GM18867 (cell line): ENCODE measurements around the gene FBXW7.

ENCODE experiments used
- ATAC-seq: cut with Tn5 transposase; IDR thresholded peaks from one replicate; pipeline ENCODE4 v1.9.1; 2021; ENCODE audit warnings: mild to moderate bottlenecking, moderate library complexity; ENCODE audit not compliant: unreplicated experiment

FBXW7 gene

DNA sequence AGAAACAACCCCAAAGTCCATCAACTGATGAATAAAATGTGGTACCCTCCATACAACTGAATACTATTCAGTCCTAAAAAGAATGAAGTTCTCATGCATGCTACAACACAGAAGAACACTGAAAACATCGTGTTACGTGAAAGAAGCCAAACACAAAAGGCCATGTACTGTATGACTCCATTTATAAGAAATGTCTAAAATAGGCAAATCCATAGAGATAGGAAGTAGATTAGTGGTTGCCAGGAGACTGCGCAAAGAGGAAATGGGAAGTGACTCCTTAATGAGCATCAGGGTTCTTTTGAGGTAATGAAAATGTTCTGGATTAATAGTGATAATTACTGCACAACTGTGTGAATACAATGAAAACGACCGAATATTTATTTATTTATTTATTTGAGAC lies 23.4 kb downstream of the FBXW7 start:
- ATAC-seq: no peak

DNA sequence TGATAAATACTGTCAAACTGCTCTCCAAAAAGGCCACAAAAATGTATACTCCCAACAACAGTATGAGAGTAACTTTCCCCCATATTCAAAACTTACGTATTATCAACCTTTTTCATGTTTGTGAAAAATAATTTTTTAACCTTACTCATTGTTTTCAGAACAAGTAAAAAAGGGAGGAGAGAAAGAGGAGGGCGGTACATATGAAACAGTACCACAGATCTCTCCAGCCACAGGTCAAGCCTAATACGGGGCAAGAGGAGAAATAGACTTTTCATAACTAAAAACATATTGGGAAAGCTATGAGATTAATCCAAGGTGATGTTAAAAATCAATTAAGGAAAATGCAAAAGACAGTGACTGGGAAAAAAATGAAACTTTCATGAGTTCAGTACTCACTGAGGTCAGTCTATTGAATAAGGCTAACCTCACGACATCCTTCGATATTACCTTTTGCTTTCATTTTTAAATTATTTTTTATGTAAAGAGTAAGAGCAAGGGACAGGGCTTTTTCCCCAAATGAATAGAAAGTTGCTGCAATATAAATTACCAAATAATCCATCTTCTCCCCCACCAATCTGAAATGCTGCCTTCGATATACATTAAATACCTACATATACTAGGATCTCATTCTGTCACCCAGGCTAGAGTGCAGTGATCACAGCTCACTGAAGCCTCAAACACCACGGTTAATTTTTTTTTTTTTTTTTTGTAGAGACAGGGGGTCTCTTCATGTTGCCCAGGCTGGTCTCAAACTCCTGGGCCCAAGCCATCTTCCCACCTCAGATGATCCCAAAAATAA lies 25.3 kb downstream of the FBXW7 start:
- peak; percentile 55 for ATAC-seq

DNA sequence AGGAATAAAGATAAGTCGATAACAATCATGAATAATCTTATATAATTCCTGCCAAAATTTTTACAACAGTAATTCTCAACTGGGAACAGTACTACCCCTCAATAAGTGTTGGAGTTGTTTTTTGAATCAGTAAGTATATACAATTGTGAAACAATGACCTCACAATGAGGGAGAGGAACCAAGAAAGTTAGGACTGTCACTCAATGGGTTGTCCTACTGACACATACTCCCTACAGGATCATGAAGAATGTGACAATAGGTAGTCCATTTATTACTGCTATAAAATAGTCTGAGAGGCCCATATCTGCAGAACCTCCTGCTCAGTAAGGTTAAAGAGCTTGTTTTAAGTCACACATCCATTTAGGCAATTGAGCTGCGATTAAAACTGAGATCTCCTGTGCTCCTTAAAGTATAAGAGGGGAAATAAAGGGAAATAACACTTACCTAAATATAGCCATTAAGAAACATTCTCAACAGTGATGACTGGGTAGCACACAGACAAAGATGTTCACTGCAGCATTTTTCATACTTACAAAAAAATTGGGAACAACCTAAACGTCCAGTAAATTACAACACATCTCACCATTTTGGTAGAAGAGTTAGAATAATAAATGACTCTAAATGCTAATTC lies 26.2 kb downstream of the FBXW7 start:
- no peak for ATAC-seq

DNA sequence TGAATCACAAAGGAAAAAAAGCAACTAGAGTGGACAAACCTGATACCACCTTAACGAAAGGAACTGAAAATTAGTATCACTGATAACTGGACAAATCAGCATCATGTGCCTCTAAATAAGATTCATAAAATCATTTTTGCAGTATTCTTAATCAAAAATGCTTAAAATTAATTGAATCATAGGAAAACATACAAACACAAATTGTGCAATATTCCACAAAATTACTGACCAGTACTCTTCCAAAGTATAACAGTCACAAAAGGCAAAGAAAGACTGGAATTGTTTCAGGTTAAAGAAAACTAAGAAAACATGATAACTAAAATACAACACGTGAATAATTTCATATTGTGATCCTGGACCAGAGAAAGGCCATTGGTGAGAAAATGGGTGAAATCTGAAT lies 27.1 kb downstream of the FBXW7 start:
- no peak for ATAC-seq

DNA sequence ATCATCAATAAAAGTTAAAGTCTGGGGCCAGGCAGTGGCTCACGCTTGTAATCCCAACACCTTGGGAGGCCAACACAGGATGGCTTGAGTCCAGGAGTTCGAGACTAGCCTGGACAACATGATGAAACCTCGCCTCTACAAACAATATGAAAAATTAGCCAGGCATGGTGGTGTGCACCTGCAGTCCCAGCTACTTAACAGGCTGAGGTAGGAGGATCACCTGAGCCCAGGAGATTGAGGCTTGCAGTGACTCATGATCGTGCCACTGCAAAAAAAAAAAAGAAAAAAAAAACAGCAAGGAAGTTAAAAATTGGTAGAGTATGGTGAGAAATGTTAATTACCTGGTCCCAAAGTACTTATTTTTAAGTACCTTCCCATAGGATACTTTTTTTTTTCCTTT lies 27.5 kb downstream of the FBXW7 start:
- ATAC-seq: no peak

DNA sequence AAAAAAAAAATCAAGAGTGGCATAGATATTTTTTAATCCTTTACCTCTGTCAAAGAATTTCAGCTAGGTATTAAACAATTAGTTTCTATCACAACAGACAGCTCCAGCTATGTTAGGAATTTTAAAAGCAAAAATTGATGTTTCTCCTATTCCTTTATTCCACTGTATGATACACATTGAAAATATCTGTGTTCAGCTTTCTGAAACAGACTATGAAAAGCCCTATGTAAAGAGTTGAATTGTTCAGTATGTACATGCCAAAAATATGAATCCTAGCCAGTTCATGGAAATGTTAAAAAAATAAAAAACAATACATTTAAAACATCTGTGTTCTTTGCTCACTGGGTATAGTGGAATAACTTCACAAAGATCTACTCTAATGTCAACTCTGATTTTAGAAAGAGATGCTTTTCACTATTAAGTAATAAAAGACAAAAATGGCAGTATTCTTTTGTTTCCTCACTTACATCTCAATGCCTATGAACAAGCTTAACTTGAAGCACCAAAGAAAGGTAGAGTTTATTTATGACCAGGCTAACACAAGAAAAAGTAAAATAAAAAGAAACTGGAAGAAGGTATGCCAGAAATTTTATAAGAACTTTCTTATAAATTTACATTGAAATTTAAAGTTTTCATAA lies 32.1 kb downstream of the FBXW7 start:
- ATAC-seq: no peak

DNA sequence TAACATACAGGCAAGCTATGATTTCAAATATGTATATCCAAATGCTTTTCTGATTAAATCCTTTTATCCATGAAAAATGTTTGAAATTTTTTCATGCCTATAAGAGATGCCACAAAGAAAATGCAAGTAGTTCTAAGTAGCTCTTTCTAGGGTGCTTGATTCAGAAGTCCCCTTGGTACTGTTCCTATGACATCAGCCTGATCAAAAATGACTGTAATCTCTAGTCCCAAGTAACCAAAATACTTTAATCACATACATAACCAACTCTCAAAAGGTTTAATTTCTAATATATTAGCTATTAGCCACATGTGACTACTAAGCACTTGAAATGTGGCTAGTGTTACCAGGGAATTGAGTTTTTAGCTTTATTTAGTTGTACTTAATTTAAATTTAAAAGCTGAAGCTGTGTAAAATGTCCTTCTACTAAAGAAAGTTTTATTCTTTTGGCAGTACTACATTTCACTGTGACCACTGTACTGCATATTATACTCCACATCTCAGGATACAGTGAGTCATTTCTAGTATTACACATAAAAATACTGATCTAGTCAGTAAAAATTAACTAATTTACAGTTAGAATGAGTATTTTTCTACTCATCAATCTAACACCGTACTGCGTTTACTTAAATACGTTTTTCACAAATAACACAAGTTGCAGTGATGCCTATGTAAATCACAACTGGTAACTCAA lies 33.9 kb downstream of the FBXW7 start:
- no peak for ATAC-seq

DNA sequence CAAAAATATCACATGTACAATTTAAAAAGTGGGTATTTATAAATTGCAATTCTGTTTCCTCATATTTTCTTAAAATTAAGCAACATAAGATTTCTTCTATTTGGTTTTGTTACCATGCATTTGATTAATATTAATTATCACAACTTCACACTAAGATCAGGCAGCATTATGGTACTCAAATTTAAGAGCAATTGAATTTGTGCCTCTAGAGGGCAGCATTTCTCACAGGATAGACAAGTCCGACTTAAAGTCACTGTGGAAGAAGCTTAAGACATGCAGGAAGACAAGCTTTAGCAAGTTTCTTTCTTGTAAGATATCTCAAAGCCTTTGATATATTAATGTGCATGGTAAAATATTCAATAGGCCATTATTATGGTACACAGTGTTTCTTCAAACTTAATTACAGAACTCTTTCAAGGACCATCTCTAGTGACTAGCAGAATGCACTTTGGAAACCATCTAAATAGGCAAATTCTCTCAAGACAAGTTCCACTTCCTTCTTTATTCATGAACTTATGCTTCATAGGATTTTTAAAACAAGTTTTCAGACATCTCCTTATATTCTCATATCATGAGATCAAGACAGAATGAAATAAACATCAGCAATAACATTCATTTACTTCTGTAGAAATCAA lies 35.0 kb downstream of the FBXW7 start:
- peak; percentile 57 for ATAC-seq

DNA sequence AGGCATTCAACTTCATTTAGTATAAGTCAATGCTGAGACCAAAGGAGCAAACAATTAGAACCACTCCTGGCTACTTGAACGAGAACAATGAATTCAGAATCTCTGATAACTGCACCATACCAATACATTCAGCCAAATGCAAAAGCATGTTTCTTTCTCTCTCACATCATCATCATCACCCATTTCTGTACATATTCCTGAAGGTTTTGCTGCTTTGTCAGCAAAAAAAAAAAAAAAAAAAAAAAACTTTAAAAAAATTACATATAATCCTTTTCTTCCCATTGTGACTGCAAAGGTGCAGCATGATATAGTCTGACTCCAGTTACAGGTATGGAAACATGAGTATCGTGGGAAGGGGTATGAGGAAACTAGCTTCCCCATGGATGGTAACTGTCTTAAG lies 35.6 kb downstream of the FBXW7 start:
- no peak for ATAC-seq

DNA sequence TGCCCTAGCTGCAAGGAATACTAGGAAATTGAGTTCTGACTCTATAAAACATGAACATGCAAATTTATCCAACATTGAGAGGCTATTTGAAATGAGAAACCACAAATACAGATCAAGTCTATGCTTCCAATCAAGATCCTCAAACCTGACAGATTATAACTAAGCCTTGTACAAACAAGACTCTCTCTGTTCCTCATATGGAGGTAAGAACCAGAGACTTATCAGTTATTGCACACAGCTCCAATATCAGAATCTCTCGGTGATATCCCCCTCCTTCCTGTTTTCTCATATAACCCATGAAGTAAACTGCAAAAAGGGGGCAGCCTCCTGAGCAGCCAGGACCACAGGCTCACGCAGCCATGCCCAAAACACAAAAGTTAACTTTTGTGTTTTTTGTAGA lies 36.5 kb downstream of the FBXW7 start:
- ATAC-seq: no peak

DNA sequence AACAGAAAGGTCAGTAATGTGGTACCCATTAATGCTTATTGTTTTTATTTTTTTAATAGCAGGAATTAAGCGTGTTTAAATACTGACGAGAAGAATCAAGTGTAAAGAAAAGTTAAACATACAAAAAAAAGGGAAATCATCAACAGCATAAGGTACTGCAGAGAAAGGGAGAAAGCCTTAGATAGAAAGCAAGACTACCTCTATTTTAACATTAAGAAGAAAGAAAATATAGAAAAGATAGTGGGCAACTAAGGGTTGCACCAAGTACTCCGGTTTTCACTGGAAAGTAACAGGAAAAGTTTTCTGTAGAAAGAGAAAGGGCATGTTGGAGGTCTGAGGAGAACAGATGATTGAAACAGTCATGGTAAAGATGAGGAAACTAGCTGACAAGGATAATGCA lies 41.9 kb downstream of the FBXW7 start:
- no peak for ATAC-seq

DNA sequence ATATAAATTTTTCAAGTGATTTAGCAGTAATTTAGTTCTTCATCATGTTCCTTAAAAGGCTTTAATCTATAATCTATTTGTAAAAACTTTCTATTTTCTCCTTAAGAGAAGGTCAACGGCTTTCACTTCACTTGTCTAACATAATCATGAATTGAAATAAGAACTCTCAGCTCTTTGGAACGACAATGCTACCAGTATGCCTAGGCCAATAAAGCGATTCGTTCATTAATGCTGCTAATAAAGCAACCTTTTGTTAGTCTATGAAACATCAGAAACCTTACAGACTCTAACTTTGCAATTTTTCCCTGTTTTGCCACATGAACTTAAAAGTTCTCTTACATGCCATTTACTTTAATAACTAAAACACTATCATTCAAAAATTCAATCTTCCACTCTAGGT lies 47.6 kb downstream of the FBXW7 start:
- no peak for ATAC-seq

DNA sequence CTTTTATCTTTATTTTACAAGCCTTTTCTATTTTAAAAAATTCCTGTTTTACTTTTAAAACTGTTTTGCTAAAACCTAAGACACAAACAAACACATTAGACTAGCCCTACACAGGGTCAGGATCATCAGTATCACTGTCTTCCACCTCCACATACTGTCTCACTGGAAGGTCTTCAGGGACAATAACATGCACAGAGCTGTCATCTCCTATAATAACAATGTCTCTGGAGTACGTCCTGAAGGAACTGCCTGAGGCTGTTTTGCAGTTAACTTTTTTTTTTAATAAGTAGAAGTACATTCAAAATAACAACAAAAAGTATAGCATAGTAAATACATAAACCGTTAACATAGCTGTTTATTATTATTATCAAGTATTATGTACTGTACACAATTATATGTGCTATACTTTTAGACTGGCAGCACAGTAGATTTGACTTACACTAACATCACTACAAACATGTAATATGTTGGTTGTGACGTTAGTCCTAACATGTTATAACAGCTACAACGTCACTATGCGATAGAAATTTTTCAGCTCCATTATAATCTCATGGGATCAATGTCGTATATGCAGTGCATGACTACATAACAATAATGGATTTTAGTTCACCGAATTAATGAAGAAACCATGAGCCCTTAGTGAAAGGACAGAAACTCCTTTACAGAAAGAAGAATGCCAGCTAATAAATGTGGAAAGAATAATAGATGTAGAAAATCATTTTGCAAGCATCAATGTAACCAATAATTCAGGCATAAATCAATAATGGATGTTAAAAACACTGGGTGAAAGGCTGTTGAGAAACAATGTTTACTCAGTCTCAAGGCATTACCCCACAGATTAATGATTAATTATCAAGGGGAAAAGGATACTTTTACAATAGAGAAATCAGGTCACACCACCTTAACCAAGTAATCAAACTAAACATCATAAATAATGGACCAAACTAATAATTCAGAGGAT lies 49.2 kb downstream of the FBXW7 start:
- no peak for ATAC-seq

DNA sequence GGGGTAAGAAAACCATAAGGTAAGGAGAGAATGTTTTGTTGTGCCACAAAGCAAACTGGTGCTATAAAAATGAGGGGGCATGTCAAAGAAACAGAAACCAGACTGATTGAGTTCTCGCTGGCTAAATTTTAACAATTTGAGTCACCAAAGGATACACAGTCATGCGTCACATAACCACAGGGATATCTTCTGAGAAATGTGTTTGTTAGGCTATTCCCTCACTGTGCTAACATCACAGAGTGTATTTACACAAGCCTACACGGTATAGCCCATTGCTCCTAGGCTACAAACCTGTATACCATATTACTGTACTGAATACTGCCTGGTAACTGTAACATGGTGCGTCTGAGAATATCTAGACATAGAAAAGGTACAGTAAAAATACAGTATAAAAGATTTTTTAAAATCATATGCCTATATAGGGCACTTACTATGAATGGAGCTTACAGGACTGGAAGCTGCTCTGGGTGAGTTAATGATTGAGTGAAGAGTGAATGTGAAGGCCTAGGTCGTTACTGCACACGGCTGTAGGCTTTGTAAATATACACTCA lies 50.1 kb downstream of the FBXW7 start:
- ATAC-seq: peak; percentile 96

DNA sequence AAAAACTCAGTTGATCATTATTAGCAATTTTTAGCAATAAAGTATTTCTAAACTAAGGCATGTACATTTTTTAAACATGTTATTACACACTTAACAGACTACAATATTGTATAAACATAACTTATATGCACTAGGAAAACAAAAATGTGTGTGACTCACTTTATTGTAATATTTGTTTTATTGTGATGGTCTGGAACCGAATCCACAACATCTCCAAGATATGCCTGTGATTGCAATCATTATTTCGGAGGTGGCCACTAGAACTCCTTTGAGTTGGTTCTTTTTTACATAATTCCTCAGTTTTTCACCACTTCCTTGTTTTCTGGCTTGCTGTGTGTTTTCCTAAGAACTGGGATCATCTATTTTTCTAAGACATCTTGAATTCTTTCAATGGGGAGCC lies 53.7 kb downstream of the FBXW7 start:
- ATAC-seq: no peak

DNA sequence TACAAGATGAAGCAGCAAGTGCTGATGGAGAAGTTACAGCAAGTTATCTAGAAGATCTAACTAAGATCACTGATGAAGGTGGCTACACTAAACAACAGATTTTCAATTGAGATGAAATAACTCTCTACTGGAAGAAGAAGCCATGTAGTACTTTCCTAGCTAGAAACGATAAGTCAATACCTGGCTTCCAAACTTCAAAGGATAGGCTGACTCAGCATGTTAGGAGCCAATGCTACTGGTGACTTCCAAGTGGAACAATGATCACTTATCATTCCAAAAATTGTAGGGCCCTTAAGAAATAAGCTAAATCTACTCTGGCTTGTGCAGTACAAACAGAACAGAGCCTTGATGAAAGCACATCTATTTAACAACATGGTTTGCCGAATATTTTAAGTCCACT lies 55.0 kb downstream of the FBXW7 start:
- no peak for ATAC-seq

DNA sequence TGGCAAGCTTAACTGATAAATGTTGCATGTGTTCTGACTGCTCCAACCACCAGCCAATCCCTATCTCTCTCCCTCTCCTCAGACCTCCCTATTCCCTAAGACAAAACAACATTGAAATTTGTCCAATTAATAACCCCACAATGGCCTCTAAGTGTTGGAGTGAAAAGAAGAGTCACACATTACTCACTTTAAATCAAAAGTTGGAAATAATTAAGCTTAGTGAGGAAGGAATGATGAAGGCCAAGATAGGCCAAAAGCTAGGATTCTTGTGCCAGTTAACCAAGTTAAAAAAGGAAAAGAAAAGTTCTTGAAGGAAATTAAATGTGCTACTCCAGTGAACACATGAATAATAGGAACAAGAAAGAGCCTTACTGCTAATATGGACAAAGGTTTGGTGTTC lies 55.6 kb downstream of the FBXW7 start:
- no peak for ATAC-seq

DNA sequence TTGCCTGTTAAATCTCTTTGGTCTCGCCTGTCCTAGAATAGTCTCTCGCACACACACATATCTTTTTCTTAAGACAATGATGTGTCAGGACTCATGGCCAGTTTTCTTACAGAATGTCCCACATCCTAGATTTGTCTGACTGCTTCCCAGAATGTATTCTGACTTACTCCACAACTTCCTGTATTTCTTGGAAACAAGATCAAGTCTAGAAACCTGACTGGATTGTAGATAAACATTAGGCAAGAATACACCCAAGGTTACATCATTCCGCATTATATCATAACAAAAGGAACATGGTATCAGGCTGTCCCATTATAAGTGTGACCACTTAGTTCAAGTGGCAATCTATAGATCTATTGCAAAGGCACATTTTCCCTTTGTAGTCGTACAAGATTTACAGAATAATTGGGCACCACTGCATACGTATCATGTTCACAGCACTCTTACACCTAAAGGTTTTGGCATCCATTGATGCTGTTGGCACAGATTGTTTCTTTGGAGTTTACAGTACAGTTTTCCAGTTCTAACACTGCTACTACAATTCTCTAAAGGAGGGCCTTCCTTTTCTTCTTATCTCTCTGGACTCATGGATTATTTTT lies 56.4 kb downstream of the FBXW7 start:
- no peak for ATAC-seq

DNA sequence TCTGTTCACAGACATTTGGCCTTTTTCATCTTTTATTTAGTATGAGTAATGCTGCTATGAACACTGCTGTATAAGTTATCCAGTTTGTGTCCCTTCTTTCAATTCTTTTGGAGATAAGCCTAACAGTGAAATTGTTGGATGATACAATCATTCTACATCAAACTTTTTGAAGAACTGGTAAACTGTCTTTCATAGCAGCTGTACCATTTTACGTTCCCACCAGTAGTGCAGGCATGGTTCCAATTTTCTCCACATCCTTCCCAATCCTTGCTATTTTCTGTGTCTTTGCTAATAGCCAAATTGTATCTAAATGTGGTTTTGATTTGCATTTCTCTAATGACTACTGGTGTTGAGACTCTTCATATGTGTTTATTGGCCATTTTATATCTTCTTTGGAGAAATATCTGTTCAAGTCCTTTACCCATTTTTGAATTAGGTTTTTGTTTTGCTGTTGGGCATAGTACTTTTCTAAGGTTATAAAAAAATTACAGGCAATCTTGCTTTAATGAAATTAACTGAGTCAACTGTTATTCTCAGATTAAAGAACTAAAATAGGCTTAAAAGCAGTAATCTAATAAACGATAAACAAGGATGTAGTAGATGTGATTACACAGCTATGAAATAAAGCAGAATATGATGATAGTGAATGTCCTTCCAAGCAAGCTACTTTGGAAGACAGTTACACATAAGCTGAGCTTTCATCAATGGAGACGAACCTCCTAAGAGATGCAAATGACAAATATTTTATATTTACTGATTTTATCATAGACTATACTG lies 57.2 kb downstream of the FBXW7 start:
- ATAC-seq: no peak
